PC-9 (cell line): ENCODE results near the gene PPCDC. TPM values are rescaled to one million over a fixed set of nuclear protein-coding genes. Genes with fewer than 3 reads are reported as not detected.

ENCODE experiments used
- BruUV-seq: library from RNA; stranded (reverse); fragments of 400-500 nt; replicated peaks from 2 replicates; lab custom pipeline; 2021; lab: Mats Ljungman, UMichigan
- CTCF ChIA-PET: fragments of 300-600 bp; sonication (Branson Sonifier 250); formaldehyde crosslinking; loops from one replicate; lab custom pipeline; 2022; ENCODE audit warnings: antibody characterized with exemption; lab: Charles Lee
- POLR2A ChIA-PET: fragments of 300-600 bp; sonication (Branson Sonifier 250); formaldehyde crosslinking; loops from one replicate; lab custom pipeline; 2022; ENCODE audit warnings: antibody characterized with exemption; ENCODE audit not compliant: unreplicated experiment; lab: Charles Lee
- DNase-seq, 2 experiments: peaks; one replicate each; pipeline versions ENCODE4 v3.0.0 to v3.0.0-alpha.2; 2015 to 2022; ENCODE audit warnings: mixed read lengths in 1 of 2
- H2AFZ ChIP-seq: fragments of 200-600 bp; sonication (generic); 2 replicates; pipeline ENCODE4 v1.8.1; 2017; ENCODE audit warnings: antibody characterized with exemption
- H3F3A ChIP-seq: fragments of 200-600 bp; sonication (generic); 2 replicates; pipeline ENCODE4 v1.8.1; 2017; ENCODE audit warnings: antibody characterized with exemption, mild to moderate bottlenecking, low read depth; ENCODE audit not compliant: insufficient read depth
- H3K27ac ChIP-seq: fragments of 200-600 bp; sonication (generic); 2 replicates; pipeline ENCODE4 v1.6.1; 2016; ENCODE audit warnings: mixed run types
- H3K27me3 ChIP-seq: fragments of 200-600 bp; sonication (generic); 2 replicates; pipeline ENCODE4 v1.6.1; 2016; ENCODE audit warnings: low read depth, mixed run types; ENCODE audit not compliant: insufficient read depth
- H3K36me3 ChIP-seq: fragments of 200-600 bp; sonication (generic); 2 replicates; pipeline ENCODE4 v1.6.1; 2016; ENCODE audit warnings: low read depth, mixed run types
- H3K4me1 ChIP-seq: fragments of 200-600 bp; sonication (generic); replicated peaks from 2 replicates; pipeline ENCODE4 v1.6.1; 2016; ENCODE audit warnings: mixed run types; ENCODE audit not compliant: insufficient read depth
- H3K4me2 ChIP-seq: fragments of 200-600 bp; sonication (generic); 2 replicates; pipeline ENCODE4 v1.6.1; 2017; ENCODE audit warnings: mixed run types
- H3K4me3 ChIP-seq: fragments of 200-600 bp; sonication (generic); 2 replicates; pipeline ENCODE4 v1.6.1; 2016; ENCODE audit warnings: mixed run types
- H3K79me2 ChIP-seq: fragments of 200-600 bp; sonication (generic); 2 replicates; pipeline ENCODE4 v1.6.1; 2017; ENCODE audit warnings: low read depth, mixed run types
- H3K9me2 ChIP-seq: fragments of 200-600 bp; sonication (generic); 2 replicates; pipeline ENCODE4 v1.8.1; 2017; ENCODE audit warnings: mild to moderate bottlenecking; ENCODE audit not compliant: insufficient read depth
- H3K9me3 ChIP-seq: fragments of 200-600 bp; sonication (generic); 2 replicates; pipeline ENCODE4 v1.8.1; 2016; ENCODE audit warnings: low read depth; ENCODE audit not compliant: insufficient read depth
- H4K20me1 ChIP-seq: fragments of 200-600 bp; sonication (generic); 2 replicates; pipeline ENCODE4 v1.8.1; 2017; ENCODE audit not compliant: insufficient read depth
- CTCF ChIP-seq: fragments of 200-600 bp; sonication (generic); conservative IDR thresholded peaks from 2 replicates; pipeline ENCODE4 v1.6.1; 2017; ENCODE audit warnings: mixed run types, antibody characterized with exemption, mild to moderate bottlenecking, moderate library complexity
- EZH2 ChIP-seq: fragments of 200-600 bp; sonication (generic); IDR thresholded peaks from 2 replicates; pipeline ENCODE4 v1.8.0; 2017; ENCODE audit warnings: antibody characterized with exemption, low read depth
- intact Hi-C: fragments of 100-400 bp; cut with micrococcal nuclease; formaldehyde crosslinking; loops from one replicate; pipeline ENCODE4 v1.10.0; 2022; ENCODE audit not compliant: unreplicated experiment
- total RNA-seq: library from RNA; stranded (reverse); gene quantifications from 2 replicates; pipeline ENCODE4 v1.2.3, GENCODE V29; 2021

PPCDC gene
- total RNA-seq, 1 experiment from 2014 or later: 24.4 TPM

DNA sequence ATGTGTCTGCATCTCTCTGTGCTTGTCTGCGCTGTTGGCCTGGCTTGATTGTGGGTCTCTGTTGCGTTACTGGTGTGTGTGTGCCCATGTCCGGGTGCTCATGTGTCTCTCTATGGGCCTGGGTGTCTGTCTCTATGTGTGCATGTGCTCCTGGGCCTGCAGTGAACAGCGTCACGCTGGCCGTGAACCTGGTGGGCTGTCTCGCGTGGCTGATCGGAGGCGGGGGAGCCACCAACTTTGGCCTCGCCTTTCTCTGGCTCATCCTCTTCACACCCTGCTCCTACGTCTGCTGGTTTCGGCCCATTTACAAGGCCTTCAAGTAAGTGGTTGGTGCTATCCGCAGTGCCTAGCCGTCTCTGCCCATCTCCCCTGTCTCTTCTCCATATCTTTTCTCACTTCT is 7.0 kb upstream of the PPCDC start:
- Histone ChIP-seq H3K4me3 (no peak overlapping the region), H3K4me1 (no peaks in the 10 kb centered on the region), H3K9me3 (no peaks in the 10 kb centered on the region), H3K36me3 (no peaks in the 10 kb centered on the region; the same call in 1 of the 2 replicates), H3K79me2 (no peaks in the 10 kb centered on the region), H3F3A (no peaks in the 10 kb centered on the region), H3K4me2 (no peak overlapping the region), H2AFZ (no peak overlapping the region), H3K27ac (no peak overlapping the region), H4K20me1 (no peaks in the 10 kb centered on the region), H3K9me2 (no peaks in the 10 kb centered on the region), H3K27me3 (no peaks in the 10 kb centered on the region)
- intact Hi-C loops: no loop called here
- no peak for DNase-seq
- no TSS peak for BruUV-seq
- TF ChIP-seq EZH2 (no peak), CTCF (no peak)
- ChIA-PET CTCF (no interaction called here), POLR2A (no interaction called here)

- CTCF ChIA-PET: interaction anchor here (0.6 kb wide), 1 partner anchor 492 kb away, joined by 4 read pairs; no protein-coding TSS in a partner anchor
- no peak overlapping the region for H3K4me2 ChIP-seq
- H4K20me1 ChIP-seq: no peaks in the 10 kb centered on the region
- H3K9me3 ChIP-seq: no peaks in the 10 kb centered on the region
- no peaks in the 10 kb centered on the region for H3K9me2 ChIP-seq
- 0 out of 2 replicates have a peak, but pooled peaks cover 6% of the 10 kb centered on the region for H3F3A ChIP-seq
- no peak overlapping the region for H3K4me3 ChIP-seq
- DNase-seq: no peak
- no peaks in the 10 kb centered on the region; the same call in 1 of the 2 replicates for H3K4me1 ChIP-seq
- no peak overlapping the region for H2AFZ ChIP-seq
- peaks cover 14% of the 10 kb centered on the region for H3K79me2 ChIP-seq
- no TSS peak for BruUV-seq
- H3K27me3 ChIP-seq: no peaks in the 10 kb centered on the region
- no peak overlapping the region for H3K27ac ChIP-seq
- intact Hi-C loops: loop anchor here (5.0 kb wide), 1 partner anchor 63 kb away; the partner anchor contains the start of gene RPP25
- H3K36me3 ChIP-seq: no peaks in the 10 kb centered on the region; the same call in 1 of the 2 replicates
- no peak for TF ChIP-seq EZH2
- TF ChIP-seq CTCF: no peak
- POLR2A ChIA-PET: no interaction called here
Observed at GRCh38 chr15:75019916-75020315, 3.5 kb upstream of the PPCDC start.

- Histone ChIP-seq H3K27me3 (no peaks in the 10 kb centered on the region), H3K79me2 (peaks cover 20% of the 10 kb centered on the region), H3F3A (peaks cover 13% of the 10 kb centered on the region; the same call in 1 of the 2 replicates), H3K9me2 (no peaks in the 10 kb centered on the region), H3K4me1 (no peaks in the 10 kb centered on the region; the same call in 1 of the 2 replicates), H2AFZ (no peak overlapping the region), H3K9me3 (no peaks in the 10 kb centered on the region), H3K4me3 (no peak overlapping the region), H3K36me3 (peaks cover 3% of the 10 kb centered on the region; the same call in 1 of the 2 replicates), H3K4me2 (no peak overlapping the region), H3K27ac (no peak overlapping the region), H4K20me1 (no peaks in the 10 kb centered on the region)
- intact Hi-C loops: loop anchor here (5.0 kb wide), 1 partner anchor 64 kb away; the partner anchor contains the start of gene RPP25
- CTCF ChIA-PET: no interaction called here
- no TSS peak for BruUV-seq
- DNase-seq: no peak
- TF ChIP-seq CTCF (no peak), EZH2 (no peak)
- POLR2A ChIA-PET: no interaction called here
Observed at GRCh38 chr15:75021341-75021740, 2.0 kb upstream of the PPCDC start.
